GM18507 (cell line): ENCODE results near the gene ATF6B.
"Not testable (repeated sequence)": the region's sequence is repeated elsewhere in the genome, so short reads cannot be mapped to it uniquely, and the experiment has no call there.

Source experiments
- DNase-seq: peaks from one replicate; pipeline ENCODE4 v3.0.0; 2011; ENCODE audit warnings: low read depth; ENCODE audit not compliant: insufficient read length; ENCODE audit errors: extremely low spot score
- FAIRE-seq: peaks from 2 replicates; lab custom pipeline; 2011; peaks lifted over from hg19 to GRCh38; lab: Jason Lieb, UNC

Gene ATF6B

DNA sequence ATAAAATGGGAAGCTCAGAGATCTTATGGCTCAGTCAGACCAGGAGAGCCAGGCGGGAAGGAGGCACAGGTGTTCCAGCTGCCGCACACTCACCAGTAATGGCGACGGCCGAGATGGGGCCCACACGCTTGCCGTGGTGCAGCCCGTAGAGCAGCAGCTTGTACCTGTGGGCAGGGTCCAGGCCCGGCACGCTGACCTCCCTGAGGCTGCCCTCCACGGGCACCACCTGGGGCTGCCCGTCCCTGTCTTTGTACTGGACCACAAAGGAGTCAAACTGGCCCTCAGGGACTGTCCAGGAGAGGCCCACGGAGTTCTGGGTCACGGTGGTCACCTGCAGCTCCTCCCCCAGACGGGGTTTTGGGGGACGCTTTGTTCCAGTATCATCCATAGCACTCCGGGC lies 58.6 kb downstream of the ATF6B start:
- DNase-seq: no peak
- no peak for FAIRE-seq

DNA sequence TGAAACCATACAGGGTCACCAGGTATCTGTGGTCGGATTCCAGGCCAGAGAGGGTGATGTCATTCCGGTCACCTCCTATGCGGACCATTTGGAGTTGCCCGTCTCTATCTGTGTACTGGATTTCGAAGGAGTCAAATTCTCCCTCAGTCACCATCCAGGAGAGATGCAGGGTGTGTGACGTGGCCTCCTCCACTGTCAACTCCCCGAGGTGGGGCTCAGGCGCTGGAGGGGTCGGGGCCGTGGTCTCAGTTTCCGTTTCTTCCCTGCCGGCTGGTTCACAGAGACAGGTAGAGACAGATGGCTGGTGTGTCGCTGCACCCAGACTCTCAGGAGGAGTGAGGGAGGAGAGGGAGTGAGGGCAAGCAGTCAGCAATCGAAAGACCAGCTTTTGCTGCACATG lies 59.2 kb downstream of the ATF6B start:
- DNase-seq (no peak), FAIRE-seq (no peak)

DNA sequence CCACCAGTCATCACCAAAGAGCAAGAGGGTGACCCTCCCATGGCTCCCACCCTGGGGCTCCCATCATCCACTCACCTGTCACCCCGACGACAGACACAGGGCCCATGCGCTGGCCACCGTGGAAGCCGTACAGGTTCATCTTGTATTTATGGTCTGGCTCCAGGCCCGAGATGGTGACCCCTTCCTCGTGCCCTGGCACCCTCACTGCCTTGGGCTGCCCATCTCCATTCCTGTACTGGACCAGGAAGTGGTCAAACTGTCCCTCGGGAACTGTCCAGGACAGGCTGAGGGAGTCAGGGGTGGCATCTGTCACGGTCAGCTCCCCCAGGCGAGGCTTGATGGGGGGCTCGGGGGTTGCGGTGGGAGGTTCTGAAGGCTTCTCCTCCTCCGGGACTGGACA lies 59.7 kb downstream of the ATF6B start:
- DNase-seq, FAIRE-seq: not testable (repeated sequence)

DNA sequence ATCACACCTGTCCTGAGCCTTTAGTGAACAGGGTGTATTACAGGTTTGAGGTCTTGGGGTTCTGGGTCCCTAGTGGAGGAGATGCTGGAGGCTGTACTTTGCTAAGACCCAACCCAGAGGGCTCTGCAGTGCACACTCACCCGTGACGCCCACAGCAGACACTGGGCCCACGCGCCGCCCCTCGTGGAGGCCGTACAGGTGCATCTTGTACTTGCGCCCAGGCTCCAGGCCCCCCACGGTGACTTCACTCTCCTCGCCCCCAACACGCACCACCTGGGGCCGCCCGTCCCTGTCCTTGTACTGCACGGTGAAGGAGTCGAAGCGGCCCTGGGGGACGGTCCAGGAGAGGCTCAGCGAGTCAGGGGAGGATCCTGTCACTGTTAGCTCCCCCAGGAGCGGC lies 60.5 kb downstream of the ATF6B start:
- not testable (repeated sequence) for DNase-seq, FAIRE-seq
